NCI-H1105 treated with DMSO at 0.1 percent for 48 hours (cell line): ENCODE measurements around the gene BMPR1A.

Experiments
- DNase-seq: peaks from one replicate; lab custom pipeline; 2025; lab: John Stamatoyannopoulos, UW

BMPR1A gene

GRCh38 chr10:86956848-86957448 is 200.5 kb downstream of the BMPR1A start:
- no peak for DNase-seq

- DNase-seq, result no peak
These were observed 201.2 kb downstream of the BMPR1A start, which contains the start of gene MMRN2 for GRCh38 chr10:86957471-86958115. Gene MMRN2, minus strand, starts transcription at chr10:86957615. Its CDS starts 74 bp downstream, at chr10:86957541.

- DNase-seq, result peak; percentile 6
These were observed 201.9 kb downstream of the BMPR1A start, which contains the start of gene SNCG for GRCh38 chr10:86958116-86958900. Gene SNCG, plus strand, starts transcription at chr10:86958599. Its CDS starts 99 bp downstream, at chr10:86958698.

GRCh38 chr10:86958901-86959736 is 202.7 kb downstream of the BMPR1A start:
- no peak for DNase-seq

GRCh38 chr10:86959737-86960002 is 203.3 kb downstream of the BMPR1A start:
- DNase-seq, result no peak

- no peak for DNase-seq
These were observed 203.8 kb downstream of the BMPR1A start for GRCh38 chr10:86960003-86960862.

GRCh38 chr10:86960863-86961434 is 204.5 kb downstream of the BMPR1A start:
- no peak for DNase-seq

- no peak for DNase-seq
These were observed 205.2 kb downstream of the BMPR1A start for GRCh38 chr10:86961481-86962091.

- DNase-seq, result no peak
These were observed 205.9 kb downstream of the BMPR1A start for GRCh38 chr10:86962136-86962980.

- DNase-seq, result no peak
These were observed 206.5 kb downstream of the BMPR1A start for GRCh38 chr10:86962981-86963310.

- DNase-seq, result no peak
These were observed 207.0 kb downstream of the BMPR1A start for GRCh38 chr10:86963341-86963919.

- DNase-seq, result no peak
These were observed 207.8 kb downstream of the BMPR1A start for GRCh38 chr10:86964061-86964846.

GRCh38 chr10:86964847-86965190 is 208.4 kb downstream of the BMPR1A start:
- DNase-seq, result no peak

- DNase-seq, result no peak
These were observed 209.7 kb downstream of the BMPR1A start for GRCh38 chr10:86965986-86966654.

- DNase-seq, result no peak
These were observed 211.1 kb downstream of the BMPR1A start for GRCh38 chr10:86967481-86967941.

GRCh38 chr10:86968271-86968993 is 212.0 kb downstream of the BMPR1A start, which contains the start of gene ADIRF:
Gene ADIRF, plus strand, starts transcription at chr10:86968482. Its CDS starts 63 bp downstream, at chr10:86968545.
- DNase-seq, result no peak

GRCh38 chr10:86968994-86969355 is 212.6 kb downstream of the BMPR1A start:
- no peak for DNase-seq
